ENCODE results near the gene ATP6V1G1.
A peak's percentile ranks its signal among the peaks of the same experiment; 100 is the strongest.

Gene ATP6V1G1

GRCh38 chr9:114613087-114613486 lies 25.5 kb downstream of the ATP6V1G1 start:
- no peak for DNase-seq

DNA sequence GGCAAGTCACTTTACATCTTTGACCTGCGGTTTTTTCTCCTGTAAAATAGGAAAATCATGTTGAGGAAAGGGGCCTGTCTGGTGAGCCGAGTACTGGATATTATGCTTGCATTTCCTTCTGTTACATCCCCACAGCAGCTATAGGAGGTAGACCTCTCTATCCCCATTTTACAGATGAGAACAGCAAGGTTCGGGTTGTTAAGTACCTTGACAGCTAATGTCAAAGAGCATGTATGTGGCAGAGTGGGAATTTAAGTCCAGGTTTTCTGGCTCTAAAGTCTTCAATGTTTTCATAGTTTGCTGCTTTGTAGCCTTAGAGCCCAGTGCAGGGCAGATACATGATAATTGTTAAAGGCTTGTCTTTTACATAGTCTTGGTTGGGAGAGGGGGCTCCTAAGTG lies 26.4 kb downstream of the ATP6V1G1 start:
- DNase-seq = no peak

GRCh38 chr9:114614373-114614772 lies 26.8 kb downstream of the ATP6V1G1 start:
- DNase-seq = no peak

DNA sequence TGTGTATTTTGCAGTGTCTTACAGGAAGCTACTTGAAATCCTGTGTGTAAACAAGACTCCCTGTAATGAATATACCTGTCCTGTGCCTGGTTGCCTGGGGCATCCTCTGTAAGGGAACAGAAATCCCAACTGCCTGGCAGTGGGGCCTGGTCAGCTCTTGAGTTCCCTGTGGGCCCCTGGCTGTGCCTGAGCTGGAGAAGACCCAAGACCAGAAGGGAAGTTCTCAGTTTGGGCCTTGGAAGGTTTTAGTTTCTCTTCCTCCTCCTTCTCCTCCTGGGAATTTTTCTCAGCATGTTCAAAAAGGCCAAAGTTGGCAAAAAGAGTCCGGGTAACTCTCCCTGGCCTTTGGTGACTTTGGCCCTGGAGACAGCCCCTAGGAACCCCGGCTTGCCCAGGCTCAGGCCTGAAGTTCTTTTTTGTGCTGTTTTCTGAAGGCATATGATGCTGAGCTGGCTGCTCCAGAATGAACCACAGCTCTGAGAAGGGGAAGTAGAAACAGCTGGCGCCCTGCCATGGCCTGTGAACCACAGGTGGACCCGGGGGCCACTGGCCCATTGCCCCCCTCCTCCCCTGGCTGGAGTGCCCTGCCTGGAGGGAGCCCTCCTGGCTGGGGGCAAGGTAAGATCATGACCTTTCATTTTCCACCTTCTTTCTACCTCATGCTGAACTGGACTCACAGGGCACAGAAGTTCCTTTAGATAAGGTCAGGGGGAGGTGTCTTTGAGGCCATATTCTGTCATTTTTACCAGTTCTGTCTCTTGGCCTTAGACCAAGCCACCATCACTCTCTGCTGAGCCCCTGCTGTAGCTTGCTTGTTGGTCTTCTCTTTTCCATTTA lies 29.3 kb downstream of the ATP6V1G1 start:
- DNase-seq = peak; percentile 88

GRCh38 chr9:114619191-114619761 lies 31.7 kb downstream of the ATP6V1G1 start:
- no peak for DNase-seq

GRCh38 chr9:114621561-114621960 lies 34.0 kb downstream of the ATP6V1G1 start:
- DNase-seq = no peak

DNA sequence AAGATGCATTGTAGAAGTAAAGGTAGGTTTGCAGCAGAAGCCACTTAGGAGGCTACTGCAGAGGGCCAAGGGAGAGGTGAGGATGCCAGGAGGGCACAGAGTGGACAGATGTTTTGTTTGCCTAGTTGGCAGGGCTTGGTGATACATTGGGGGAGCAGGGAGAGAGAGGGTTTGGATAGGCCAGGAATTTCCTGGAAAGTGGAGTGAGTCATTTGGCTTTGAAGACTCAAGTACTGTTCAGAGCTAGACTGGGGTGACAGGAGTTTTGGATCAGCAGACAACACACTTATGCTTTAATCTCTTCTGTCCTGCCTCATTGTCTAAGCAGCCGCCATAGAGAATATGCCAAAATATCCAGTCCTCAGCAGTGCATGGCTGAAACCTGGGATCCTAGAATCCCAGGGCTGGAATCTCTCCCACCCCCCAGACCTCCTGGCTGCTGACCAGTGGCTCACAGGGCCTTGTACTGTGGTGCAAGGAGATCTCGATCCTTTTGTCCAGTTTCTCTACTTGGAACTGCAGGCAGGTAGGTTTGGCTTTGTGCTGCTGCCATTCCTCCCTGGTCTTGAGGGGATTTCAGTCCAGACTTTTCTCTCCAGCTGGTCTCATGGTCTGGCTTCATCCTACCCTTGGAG lies 34.5 kb downstream of the ATP6V1G1 start:
- DNase-seq = no peak

GRCh38 chr9:114624677-114625076 lies 37.1 kb downstream of the ATP6V1G1 start:
- DNase-seq = no peak

- DNase-seq = no peak
These were observed 38.9 kb downstream of the ATP6V1G1 start for GRCh38 chr9:114626415-114627020.

DNA sequence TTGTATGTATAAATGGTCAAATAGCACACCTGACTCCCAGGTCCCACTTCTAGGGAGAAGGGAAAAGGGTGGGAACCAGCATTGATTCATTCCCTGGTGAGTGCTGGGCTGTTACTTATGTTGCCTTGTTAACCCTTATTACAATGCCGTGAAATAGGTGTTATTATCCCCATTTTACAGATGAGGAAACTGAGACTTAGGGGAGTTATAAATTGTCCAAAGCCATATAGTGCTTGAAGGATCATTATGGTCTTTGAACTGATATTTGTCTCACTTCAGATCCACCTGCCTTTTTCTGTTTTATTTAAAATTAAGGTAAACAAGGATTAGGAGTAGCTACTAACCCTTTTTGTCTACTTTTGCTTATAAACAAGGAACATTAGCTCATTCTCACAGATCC lies 40.0 kb downstream of the ATP6V1G1 start:
- DNase-seq = no peak

GRCh38 chr9:114629563-114630090 lies 42.1 kb downstream of the ATP6V1G1 start:
- no peak for DNase-seq

GRCh38 chr9:114631166-114631565 lies 43.6 kb downstream of the ATP6V1G1 start:
- no peak for DNase-seq

GRCh38 chr9:114633438-114634089 lies 46.0 kb downstream of the ATP6V1G1 start:
- no peak for DNase-seq

GRCh38 chr9:114634387-114634786 lies 46.8 kb downstream of the ATP6V1G1 start:
- DNase-seq = no peak

DNA sequence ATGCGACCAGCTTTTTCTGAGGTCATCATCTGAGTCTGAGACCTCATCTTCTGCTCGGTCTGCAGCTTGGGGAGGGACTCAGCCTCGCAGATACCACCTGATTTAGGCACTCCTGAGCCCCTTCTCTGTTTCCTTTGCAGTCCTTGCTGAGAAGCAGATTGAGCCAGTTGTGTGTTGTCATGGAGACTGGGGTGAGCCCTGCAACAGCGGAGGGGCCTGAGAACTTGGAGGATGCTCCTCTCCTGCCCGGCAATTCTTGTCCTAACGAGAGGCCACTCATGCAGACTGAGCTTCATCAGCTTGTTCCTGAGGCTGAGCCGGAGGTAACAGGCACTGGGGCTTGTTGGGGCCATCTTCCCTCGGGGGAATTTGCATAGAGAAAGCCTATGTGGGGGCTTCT lies 50.8 kb downstream of the ATP6V1G1 start:
- no peak for DNase-seq

DNA sequence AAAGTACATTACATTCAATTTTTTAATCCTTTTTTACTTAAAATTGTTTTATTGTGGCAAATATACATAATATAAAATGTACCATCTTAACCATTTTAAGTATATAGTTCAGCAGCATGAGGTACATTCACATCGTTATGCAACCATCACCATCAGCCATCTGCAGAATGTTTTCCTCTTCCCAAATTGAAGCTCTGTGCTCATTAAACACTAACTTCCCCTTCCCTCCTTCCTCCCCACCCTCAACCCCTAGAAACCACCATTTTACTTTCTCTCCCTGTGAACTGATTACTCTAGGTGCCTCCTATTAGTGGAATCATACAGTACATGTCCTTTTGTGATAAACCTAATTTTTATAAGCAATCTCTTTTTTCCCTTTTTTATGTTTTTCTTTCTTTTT lies 54.4 kb downstream of the ATP6V1G1 start:
- DNase-seq = peak; percentile 8

- no peak for DNase-seq
These were observed 55.4 kb downstream of the ATP6V1G1 start for GRCh38 chr9:114643001-114643400.

DNA sequence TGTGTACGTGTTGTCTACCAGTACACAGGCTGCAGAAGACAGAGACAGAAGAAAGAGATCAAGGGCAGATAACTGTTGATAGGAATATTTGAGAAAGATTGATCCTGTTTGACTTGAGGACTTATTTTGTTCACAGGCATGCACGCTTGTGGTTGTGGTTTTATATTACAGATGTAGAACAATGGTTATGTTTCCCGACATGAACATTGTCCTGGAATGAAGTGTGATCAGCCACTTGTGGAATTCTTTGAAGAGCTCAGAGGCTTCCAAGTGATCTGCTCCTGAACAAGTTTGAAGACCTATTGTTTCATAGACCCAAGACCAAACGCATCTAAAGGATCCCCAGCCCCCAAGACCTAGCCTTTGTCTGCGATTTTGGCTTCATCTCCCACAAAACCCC lies 56.3 kb downstream of the ATP6V1G1 start:
- DNase-seq = no peak

Measured in KG1 (cell line).